ENCODE measurements around the gene C2CD5. TPM values are rescaled to one million over a fixed set of nuclear protein-coding genes. Genes with fewer than 3 reads are reported as not detected.

The C2CD5 gene, protein sequence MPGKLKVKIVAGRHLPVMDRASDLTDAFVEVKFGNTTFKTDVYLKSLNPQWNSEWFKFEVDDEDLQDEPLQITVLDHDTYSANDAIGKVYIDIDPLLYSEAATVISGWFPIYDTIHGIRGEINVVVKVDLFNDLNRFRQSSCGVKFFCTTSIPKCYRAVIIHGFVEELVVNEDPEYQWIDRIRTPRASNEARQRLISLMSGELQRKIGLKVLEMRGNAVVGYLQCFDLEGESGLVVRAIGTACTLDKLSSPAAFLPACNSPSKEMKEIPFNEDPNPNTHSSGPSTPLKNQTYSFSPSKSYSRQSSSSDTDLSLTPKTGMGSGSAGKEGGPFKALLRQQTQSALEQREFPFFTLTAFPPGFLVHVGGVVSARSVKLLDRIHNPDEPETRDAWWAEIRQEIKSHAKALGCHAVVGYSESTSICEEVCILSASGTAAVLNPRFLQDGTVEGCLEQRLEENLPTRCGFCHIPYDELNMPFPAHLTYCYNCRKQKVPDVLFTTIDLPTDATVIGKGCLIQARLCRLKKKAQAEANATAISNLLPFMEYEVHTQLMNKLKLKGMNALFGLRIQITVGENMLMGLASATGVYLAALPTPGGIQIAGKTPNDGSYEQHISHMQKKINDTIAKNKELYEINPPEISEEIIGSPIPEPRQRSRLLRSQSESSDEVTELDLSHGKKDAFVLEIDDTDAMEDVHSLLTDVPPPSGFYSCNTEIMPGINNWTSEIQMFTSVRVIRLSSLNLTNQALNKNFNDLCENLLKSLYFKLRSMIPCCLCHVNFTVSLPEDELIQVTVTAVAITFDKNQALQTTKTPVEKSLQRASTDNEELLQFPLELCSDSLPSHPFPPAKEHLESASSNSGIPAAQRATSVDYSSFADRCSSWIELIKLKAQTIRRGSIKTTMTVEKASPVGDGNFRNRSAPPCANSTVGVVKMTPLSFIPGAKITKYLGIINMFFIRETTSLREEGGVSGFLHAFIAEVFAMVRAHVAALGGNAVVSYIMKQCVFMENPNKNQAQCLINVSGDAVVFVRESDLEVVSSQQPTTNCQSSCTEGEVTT
- total RNA-seq: 10 to 100 TPM; 43.3 to 44.2 TPM
- polyA plus RNA-seq: 10 to 100 TPM; 10.1 to 16.7 (median 13.3) TPM
- 31.1 to 75.0 (median 50.9) reads per million in 6 experiments for total RNA-seq

DNA sequence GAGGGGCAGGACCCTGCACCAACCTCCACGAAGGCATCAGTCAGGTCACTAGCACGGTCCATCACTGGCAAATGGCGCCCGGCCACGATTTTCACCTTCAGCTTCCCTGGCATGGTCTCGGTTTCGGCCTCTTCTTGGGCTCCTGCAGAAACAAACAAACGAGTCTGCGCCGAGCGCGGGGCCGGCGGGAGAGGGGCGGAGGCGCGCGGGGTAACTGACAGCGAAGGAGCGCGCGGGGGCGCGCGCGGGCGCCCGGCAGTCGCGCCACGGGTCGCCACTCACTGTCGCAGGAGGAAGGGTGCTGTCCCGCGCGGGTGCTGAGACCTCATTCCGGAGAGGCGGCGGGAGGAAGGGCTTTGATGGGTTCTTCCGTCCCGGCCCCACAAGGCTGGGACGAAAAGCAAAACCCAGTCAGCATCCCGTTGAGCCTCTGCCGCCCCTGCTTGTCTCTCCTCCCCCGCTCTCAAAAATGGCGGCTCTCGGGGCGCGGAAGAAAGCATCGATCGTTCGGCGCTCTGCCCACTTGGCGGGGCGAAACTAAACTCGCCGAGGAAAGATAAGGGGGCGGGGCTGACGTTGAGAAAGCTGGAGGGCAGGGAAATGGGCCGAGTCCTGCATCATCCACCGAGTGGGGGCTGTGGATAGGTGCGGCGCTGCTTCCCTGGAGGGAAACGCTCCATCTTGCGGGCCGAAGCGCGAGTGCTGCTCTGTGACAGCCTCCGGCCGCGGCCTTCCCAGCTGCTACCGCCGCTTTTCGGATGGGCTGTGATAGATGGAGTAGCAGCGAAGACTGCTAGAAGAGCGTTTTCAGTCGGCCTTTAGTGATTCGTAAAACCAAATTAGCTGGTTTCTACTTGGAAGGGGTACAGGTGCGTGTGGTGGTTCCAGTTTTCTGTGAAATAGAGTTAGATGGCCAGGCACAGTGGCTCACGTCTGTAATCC lies at the start of gene C2CD5:
TSS of gene C2CD5 (minus strand) at position 505 of the 942 bp plus-strand sequence. CDS start at position 113, 392 bp downstream.
- peaks cover 23 to 46% (median 40%) of the 10 kb centered on the region in 4 donors for H3K4me1 Mint-ChIP-seq
- H3K9me3 Mint-ChIP-seq: peaks cover 0 to 3% (median 0%) of the 10 kb centered on the region in 9 donors
- H3K27ac Mint-ChIP-seq: peak within 1 kb of the TSS; percentile 95 to 98 (median 98)
- peaks cover 0 to 14% (median 3%) of the 10 kb centered on the region in 3 donors for H3K36me3 Mint-ChIP-seq
- peak within 1 kb of the TSS; percentile 89 to 96 (median 94) for H3K4me3 Mint-ChIP-seq
- peaks cover 0 to 10% (median 4%) of the 10 kb centered on the region in 5 donors for H3K27me3 Mint-ChIP-seq
- ATAC-seq (peak; percentile 87 to 89), DNase-seq (peak; percentile 82 to 97 (median 96))
- POLR2A ChIA-PET: interaction anchor here (0.6 to 2.4 kb wide), 13 partner anchors 9 to 1034 kb away, joined by 3 to 25 read pairs (median 3); partner anchors contain the start of genes ETNK1 and LDHB

- H3K27ac Mint-ChIP-seq: no peak overlapping the region
- H3K4me3 Mint-ChIP-seq: no peak overlapping the region
- peaks cover 0 to 1% (median 0%) of the 10 kb centered on the region in 5 donors for H3K27me3 Mint-ChIP-seq
- peaks cover 0 to 5% (median 3%) of the 10 kb centered on the region in 4 donors for H3K4me1 Mint-ChIP-seq
- H3K36me3 Mint-ChIP-seq: no peaks in the 10 kb centered on the region
- DNase-seq (no peak), ATAC-seq (no peak)
- H3K9me3 Mint-ChIP-seq: no peaks in the 10 kb centered on the region
- POLR2A ChIA-PET: no interaction called here
Measured at GRCh38 chr12:22593864-22594263, 49.5 kb upstream of the C2CD5 start.

GRCh38 chr12:22588817-22589216 lies 44.5 kb upstream of the C2CD5 start:
- POLR2A ChIA-PET: no interaction called here
- no peak for DNase-seq
- Mint-ChIP-seq H3K9me3 (no peaks in the 10 kb centered on the region), H3K27ac (no peak overlapping the region), H3K36me3 (no peaks in the 10 kb centered on the region), H3K4me1 (no peaks in the 10 kb centered on the region), H3K27me3 (peaks cover 5 to 10% (median 9%) of the 10 kb centered on the region in 5 donors), H3K4me3 (no peak overlapping the region)
- no peak for ATAC-seq

GRCh38 chr12:22578328-22578727 lies 34.0 kb upstream of the C2CD5 start:
- Mint-ChIP-seq H3K27ac (no peak overlapping the region), H3K9me3 (no peaks in the 10 kb centered on the region), H3K36me3 (no peaks in the 10 kb centered on the region), H3K4me3 (no peak overlapping the region), H3K27me3 (peaks cover 0 to 1% (median 0%) of the 10 kb centered on the region in 5 donors), H3K4me1 (no peaks in the 10 kb centered on the region)
- no peak for DNase-seq
- POLR2A ChIA-PET: no interaction called here
- no peak for ATAC-seq

GRCh38 chr12:22577667-22578066 lies 33.3 kb upstream of the C2CD5 start:
- Mint-ChIP-seq H3K9me3 (no peaks in the 10 kb centered on the region), H3K27me3 (peaks cover 0 to 1% (median 0%) of the 10 kb centered on the region in 5 donors), H3K27ac (no peak overlapping the region), H3K36me3 (no peaks in the 10 kb centered on the region), H3K4me3 (no peak overlapping the region), H3K4me1 (no peaks in the 10 kb centered on the region)
- no peak for ATAC-seq
- POLR2A ChIA-PET: no interaction called here
- no peak for DNase-seq

- DNase-seq (no peak), ATAC-seq (no peak)
- Mint-ChIP-seq H3K27me3 (peaks cover 0 to 1% (median 0%) of the 10 kb centered on the region in 5 donors), H3K9me3 (no peaks in the 10 kb centered on the region), H3K4me3 (no peak overlapping the region), H3K4me1 (no peaks in the 10 kb centered on the region), H3K36me3 (no peaks in the 10 kb centered on the region), H3K27ac (no peak overlapping the region)
- POLR2A ChIA-PET: no interaction called here
Measured at GRCh38 chr12:22576473-22576872, 32.1 kb upstream of the C2CD5 start.

DNA sequence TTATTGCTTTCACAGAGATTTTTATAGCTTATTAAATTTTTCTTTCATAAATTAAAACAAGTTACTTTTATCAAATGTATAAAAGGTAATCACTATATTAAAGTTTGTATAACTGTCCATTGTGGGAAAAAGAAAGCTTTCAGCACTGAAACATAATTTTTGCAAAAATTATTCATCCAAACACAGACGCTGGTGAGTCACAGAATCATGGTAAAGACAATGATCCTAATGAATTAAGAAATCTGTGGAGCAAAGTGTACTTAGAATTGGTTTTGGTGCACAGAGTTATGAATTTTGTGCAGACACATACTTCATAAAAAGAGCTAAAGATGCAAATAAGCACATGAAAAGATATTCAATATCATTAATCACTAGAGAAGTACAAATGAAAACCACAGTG lies 31.7 kb upstream of the C2CD5 start:
- DNase-seq (no peak), ATAC-seq (no peak)
- no peak overlapping the region for H3K27ac Mint-ChIP-seq
- POLR2A ChIA-PET: no interaction called here
- no peaks in the 10 kb centered on the region for H3K4me1 Mint-ChIP-seq
- peaks cover 0 to 2% (median 0%) of the 10 kb centered on the region in 5 donors for H3K27me3 Mint-ChIP-seq
- H3K36me3 Mint-ChIP-seq: no peaks in the 10 kb centered on the region
- no peaks in the 10 kb centered on the region for H3K9me3 Mint-ChIP-seq
- no peak overlapping the region for H3K4me3 Mint-ChIP-seq

- H3K4me1 Mint-ChIP-seq: no peaks in the 10 kb centered on the region
- H3K9me3 Mint-ChIP-seq: no peaks in the 10 kb centered on the region
- DNase-seq (no peak), ATAC-seq (no peak)
- no peak overlapping the region for H3K27ac Mint-ChIP-seq
- H3K27me3 Mint-ChIP-seq: peaks cover 0 to 6% (median 1%) of the 10 kb centered on the region in 5 donors
- no peak overlapping the region for H3K4me3 Mint-ChIP-seq
- no peaks in the 10 kb centered on the region for H3K36me3 Mint-ChIP-seq
- POLR2A ChIA-PET: no interaction called here
Measured at GRCh38 chr12:22574921-22575320, 30.6 kb upstream of the C2CD5 start.

DNA sequence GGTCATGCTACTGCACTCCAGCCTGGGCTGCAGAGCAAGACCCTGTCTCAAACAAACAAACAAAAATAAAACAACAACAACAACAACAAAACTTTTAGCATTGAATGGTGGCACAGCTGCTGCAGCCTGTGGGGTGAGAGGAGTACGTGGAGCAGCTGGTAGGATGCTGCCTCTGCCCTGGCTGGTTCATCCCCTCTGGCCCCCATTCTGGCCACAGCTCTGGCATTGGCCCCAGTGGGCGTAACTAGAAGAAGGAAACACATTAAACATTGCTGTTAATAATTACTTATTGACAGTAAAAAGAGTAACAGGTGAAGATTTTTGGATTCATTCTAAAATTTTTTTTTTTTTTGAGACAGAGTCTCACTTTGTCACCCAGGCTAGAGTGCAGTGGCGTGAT lies 28.8 kb upstream of the C2CD5 start:
- no peak overlapping the region for H3K4me3 Mint-ChIP-seq
- POLR2A ChIA-PET: no interaction called here

DNA sequence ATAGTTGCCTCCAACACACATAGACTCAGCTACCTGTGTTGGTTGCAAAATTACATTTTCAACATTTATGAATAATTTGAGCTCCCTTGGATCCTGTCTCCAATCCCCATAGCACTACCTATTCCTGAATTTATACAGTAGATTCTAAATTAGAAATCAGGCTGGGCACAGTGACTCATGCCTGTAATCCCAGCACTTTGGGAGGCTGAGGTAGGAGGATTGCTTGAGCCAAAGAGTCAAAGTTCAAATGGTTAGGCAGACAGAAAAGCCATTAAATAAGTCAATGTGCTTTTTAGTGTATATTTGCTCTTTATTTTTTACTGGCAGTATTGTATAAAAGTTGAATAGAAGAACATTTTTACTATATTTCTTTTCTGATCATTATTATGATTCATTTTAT lies 24.9 kb upstream of the C2CD5 start:
- ATAC-seq (no peak), DNase-seq (no peak)
- POLR2A ChIA-PET: no interaction called here
- no peaks in the 10 kb centered on the region for H3K36me3 Mint-ChIP-seq
- peaks cover 0 to 7% (median 4%) of the 10 kb centered on the region in 5 donors for H3K27me3 Mint-ChIP-seq
- H3K4me3 Mint-ChIP-seq: no peak overlapping the region
- no peak overlapping the region for H3K27ac Mint-ChIP-seq
- no peaks in the 10 kb centered on the region for H3K9me3 Mint-ChIP-seq
- no peaks in the 10 kb centered on the region for H3K4me1 Mint-ChIP-seq

More for the DNA sequence above, 28.8 kb upstream of the C2CD5 start:
- no peaks in the 10 kb centered on the region for H3K36me3 Mint-ChIP-seq
- DNase-seq: no peak
- H3K4me1 Mint-ChIP-seq: no peaks in the 10 kb centered on the region
- peaks cover 0 to 8% (median 4%) of the 10 kb centered on the region in 5 donors for H3K27me3 Mint-ChIP-seq
- H3K27ac Mint-ChIP-seq: peak overlapping the region in 1 of 10 donors; percentile 21
- H3K9me3 Mint-ChIP-seq: no peaks in the 10 kb centered on the region
- ATAC-seq: no peak

DNA sequence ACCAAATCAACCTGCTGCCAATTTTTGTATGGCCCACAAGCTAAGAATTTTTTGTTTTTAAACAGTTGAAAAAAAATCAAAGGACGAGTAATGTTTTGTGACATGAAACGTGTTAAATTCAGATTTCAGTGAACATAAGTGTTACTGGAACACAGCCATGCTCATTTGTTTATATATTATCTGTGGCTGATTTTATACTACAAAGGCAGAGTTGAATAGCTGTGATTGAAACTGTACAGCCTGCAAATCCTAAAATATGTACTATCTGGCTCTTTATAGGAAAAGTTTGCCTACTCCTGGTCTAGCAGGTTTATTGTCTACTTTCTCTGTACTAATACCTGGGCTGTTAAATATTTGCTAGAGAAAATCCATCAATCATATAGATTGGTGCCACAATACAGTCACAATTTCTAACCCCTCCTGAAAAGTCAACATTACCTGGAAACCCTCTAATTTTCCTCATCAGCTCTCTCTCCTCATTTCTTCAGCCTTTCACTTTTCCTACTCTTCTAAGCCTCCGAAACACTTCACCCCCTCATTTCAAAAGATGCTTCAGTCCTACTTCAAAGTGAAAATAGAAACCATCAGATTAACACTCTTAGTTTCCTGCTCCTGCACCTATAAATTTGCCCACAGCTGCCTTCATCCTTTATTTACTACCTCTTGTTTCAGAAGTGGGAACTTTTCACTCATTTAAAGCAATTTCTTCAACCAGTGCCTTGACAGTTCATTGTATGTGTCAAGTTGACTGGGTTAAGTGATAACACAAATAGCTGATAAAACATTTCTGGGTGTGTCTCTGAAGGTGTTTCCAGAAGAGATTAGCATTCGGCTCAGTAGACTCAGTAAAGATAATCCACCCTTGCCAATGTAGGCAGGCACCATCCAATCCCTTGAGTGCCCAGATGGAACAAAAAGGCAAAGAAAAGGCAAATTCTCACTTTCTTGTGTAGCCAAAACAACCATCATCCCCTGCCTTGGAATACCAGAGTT lies 18.0 kb upstream of the C2CD5 start:
- no peaks in the 10 kb centered on the region for H3K36me3 Mint-ChIP-seq
- H3K27ac Mint-ChIP-seq: no peak overlapping the region
- no peaks in the 10 kb centered on the region for H3K9me3 Mint-ChIP-seq
- no peaks in the 10 kb centered on the region for H3K4me1 Mint-ChIP-seq
- peaks cover 0 to 7% (median 3%) of the 10 kb centered on the region in 5 donors for H3K27me3 Mint-ChIP-seq
- no peak overlapping the region for H3K4me3 Mint-ChIP-seq
- POLR2A ChIA-PET: no interaction called here
- DNase-seq (no peak), ATAC-seq (no peak)

Data from naive thymus-derived CD8-positive, alpha-beta T cell (primary cell).